ENCODE data around the gene NUTF2.

Gene NUTF2

GRCh38 chr16:67837811-67838210 is 8.9 kb upstream of the NUTF2 start:
- DNase-seq (ENCODE audit: low read depth) = no peak

GRCh38 chr16:67841198-67841815 is 5.4 kb upstream of the NUTF2 start:
- no peak for DNase-seq (ENCODE audit: low read depth)

- DNase-seq (ENCODE audit: low read depth) = peak; percentile 87
Observed at GRCh38 chr16:67841816-67842508, 4.8 kb upstream of the NUTF2 start, which contains the start of gene THAP11. Gene THAP11, plus strand, starts transcription at chr16:67842320. Its CDS starts 235 bp downstream, at chr16:67842555.

- peak; percentile 27 for DNase-seq (ENCODE audit: low read depth)
Observed at GRCh38 chr16:67842509-67843342, 4.0 kb upstream of the NUTF2 start.

DNA sequence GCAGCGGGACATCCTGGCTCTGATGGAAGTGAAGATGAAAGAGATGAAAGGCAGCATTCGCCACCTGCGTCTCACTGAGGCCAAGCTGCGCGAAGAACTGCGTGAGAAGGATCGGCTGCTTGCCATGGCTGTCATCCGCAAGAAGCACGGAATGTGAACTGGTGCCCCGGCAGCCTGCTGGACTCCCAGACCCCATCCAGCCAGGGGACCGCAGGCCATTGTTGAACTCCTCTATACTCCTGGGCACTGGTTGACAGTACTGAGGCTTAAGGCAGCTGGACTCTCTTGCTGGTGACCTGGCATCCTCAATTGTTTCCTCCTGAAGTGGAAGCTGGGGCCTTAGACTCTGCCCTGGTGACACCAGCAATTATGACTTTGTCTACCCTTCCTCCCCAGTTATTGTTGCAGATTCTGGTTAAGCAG is 3.4 kb upstream of the NUTF2 start:
- no peak for DNase-seq (ENCODE audit: low read depth)

DNA sequence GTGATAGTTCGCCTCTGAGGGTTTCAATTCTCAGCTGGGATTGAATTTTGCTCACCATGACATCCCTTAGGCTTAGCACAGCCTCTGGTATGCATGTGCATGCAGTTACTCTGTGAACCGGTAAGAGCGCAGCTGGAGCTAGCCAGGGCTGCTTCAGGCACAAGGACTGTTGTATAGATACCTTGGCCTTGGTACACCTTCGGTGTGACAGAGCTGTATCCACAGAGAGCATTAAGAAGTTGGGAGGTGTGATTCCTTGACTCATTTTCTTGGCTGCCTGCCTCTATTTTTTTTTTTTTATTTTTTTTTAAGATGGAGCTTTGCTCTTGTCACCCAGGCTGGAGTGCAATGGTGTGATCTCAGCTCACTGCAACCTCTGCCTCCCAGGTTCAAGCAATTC is 2.2 kb upstream of the NUTF2 start:
- no peak for DNase-seq (ENCODE audit: low read depth)

GRCh38 chr16:67845291-67846062 is 1.3 kb upstream of the NUTF2 start:
- no peak for DNase-seq (ENCODE audit: low read depth)

DNA sequence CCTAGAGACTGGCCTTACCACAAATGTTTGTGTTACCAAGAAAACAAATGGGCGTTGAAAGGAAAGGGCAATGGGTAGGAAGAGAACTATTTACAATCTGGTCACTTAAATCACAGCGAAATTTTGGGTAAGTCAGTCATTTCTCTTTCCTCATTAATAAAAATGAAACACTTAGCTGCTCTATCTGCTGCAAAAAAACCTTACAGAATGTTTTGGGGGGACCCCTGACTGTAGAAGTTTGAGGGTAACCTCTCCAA is 742 bp upstream of the NUTF2 start:
- DNase-seq (ENCODE audit: low read depth) = no peak

DNA sequence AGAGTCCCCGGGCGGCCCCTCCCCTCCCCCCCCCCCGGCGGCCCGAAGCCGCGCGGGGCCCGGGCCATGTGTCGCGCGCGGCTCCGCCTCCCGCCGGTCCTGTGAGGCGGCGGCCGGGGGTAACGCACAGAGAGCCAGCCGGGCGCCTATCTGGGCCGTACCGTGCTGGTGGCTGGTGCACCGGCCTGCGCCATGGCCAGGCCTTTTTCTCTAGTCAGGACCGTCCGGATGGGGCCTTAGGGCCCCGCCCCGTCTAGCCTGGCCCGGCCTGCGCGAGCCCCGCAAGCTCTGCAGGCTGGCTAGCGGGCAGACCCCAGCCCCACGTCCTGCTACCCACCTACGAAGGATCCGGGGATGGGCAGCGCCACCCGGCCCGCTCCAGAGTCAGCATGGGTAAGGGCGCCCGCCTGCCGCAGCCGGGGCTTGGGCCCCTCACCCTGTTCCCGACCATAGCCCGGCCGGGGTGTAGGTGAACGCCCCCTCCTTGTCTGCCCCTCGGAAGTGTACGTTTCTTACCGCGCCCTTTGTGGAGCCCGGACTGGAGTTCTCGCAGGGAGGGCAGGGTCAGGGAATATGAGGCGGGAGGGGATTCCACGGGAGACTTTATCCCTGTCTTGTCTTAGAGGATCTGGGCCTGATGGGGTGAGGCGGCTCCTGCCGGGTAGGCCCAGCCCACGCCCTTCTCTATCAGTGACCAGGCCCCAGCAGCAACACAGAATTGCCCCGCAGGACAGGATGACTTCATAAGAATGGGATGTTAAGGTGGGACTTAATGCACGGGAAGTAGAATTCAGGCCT is 530 bp downstream of the NUTF2 start, which contains the start of gene CENPT:
CENPT (minus strand) TSS at position 630 of the 798 bp plus-strand sequence. CDS start 13,834 bp downstream, outside the sequence.
- no peak for DNase-seq (ENCODE audit: low read depth)

DNA sequence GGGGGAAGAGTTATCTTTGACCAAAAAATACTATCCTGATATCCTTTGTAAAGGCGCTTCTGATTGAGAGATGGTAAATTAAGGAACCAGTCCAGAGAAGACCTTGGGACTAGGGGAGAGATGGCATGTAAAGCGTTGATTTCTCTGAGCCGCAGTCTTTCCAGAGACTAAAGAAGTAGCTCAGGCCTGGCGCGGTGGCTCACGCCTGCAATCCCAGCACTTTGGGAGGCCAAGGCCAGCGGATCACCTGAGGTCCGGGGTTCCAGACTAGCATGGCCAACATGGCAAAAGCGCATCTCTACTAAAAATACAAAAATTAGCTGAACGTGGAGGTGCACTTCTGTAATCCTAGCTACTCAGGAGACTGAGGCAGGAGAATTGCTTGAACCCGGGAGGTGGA is 1.4 kb downstream of the NUTF2 start:
- no peak for DNase-seq (ENCODE audit: low read depth)

DNA sequence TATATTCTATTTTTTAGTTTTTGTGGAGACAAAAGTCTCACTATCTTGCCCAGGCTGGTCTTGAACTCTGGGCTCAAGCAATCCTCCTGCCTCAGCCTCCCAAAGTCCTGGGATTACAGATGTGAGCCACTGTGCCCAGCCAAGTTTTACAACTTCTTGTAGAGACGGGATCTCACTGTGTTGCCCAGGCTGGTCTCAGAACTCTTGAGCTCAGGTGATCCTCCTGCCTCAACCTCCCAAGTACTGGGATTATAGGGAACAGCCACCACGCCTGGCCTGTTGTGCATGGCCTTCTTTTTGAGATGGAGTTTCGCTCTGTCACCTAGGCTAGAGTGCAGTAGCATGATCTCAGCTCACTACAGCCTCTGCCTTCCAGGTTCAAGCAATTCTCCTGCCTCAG is 6.9 kb downstream of the NUTF2 start:
- DNase-seq (ENCODE audit: low read depth) = no peak

DNA sequence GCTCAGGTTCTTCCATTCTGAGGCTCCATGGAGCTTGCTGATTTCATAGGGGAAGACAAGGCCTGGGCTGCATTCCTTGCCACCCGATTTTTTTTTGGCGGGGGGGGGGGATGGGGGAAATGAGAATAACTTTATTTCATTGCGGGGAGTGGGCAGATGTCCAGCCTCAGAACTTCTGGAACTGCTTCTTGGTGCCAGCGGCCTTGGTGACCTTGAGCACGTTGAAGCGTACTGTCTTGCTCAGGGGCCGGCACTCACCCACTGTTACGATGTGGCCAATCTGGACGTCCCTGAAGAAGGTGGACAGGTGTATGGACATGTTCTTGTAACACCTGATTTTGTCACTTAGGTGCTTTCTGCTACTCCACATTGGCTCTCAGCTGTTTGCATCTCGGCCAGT is 9.1 kb downstream of the NUTF2 start:
- DNase-seq (ENCODE audit: low read depth) = no peak

- no peak for DNase-seq (ENCODE audit: low read depth)
Observed at GRCh38 chr16:67856927-67857546, 10.3 kb downstream of the NUTF2 start.

DNA sequence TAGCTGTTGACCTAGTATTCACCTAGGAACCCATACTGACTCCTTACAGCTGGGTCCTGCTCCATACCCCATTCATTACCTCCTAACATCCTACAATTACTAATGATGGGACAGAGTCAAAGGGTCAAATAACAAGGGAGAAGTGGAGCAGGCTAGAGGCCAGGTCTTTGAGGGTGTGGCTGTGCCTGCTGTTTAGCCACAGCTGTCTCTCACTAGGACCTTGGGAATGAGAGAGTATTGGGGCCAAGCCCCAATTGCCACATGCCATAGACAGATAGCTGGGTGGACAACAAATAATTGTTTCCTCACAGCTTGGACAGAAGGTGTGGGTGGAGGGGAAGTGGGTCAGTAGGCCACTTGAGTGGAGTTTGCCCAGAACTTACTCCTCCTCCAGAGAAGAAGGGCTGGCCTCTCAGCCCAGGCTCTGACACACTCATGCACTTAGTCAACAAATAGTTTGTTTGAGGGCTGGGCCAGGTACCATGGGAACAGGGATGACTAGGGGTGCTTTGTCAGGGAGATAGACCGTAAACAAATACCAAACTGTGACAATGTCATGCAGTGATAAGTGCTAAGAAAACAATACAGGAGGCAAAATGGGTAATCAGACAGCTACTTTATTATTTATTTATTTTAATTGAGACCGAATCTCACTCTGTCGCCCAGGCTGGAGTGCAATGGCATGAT is 11.0 kb downstream of the NUTF2 start:
- DNase-seq (ENCODE audit: low read depth) = no peak

GRCh38 chr16:67858500-67858899 is 11.8 kb downstream of the NUTF2 start:
- DNase-seq (ENCODE audit: low read depth) = no peak

DNA sequence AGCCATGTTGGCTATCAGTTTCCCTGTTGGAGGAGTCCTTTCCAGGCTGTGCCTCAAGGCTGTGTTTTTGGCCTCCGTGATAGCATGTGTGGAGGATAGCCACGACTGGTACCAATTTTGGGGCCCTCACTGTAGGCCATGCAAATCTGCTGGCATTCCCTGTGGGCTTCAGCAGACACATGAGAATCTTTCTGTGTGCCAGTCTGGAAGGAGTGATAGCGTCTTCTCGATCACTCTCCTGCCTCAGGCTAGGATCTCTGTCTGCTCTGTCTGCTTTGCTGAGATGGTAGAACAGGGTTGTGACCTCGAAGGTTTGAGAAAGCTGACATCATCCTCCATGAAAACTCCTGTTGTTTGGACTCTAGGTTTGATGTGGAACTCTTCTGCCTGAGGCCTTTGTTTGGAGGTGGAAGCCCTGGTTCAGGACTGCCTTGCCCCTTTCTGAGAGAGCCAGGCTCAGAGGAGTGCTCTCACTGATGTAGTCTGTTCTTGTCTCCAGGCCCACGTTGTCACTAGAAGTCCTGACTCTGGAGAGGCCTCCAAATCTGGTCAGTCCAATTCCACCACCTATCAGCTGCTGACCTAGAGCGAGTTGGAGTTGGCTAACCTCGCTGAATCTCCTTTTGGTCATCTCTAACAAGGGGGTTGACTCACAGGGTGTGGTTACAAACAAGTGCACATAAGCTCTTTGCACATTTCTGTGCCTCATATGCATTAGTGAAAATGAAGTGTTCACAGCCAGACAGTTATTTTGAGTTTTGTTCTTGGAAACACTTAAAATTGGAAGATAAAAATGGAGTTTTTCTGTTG is 14.1 kb downstream of the NUTF2 start:
- no peak for DNase-seq (ENCODE audit: low read depth)

DNA sequence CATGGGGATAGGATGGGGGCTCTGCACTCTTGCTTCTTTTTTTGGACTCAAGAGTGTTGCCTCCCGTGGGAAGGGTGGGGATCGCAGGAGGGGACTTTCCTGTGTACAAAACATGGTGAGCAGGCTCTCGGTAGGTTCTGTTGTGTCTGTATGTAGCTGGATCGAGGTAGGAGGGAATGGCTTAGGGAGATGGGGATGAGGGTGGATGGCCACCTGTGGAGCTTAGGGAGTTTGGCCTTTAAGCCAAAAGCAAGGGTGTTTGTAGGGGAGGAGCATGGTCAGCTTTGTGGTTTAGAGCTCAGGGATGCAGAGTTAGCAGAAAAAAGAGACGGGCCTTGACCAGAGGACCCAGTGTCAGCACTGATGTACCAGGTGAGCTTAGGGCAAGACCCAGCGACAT is 15.1 kb downstream of the NUTF2 start:
- DNase-seq (ENCODE audit: low read depth) = no peak

GRCh38 chr16:67862623-67863583 is 16.2 kb downstream of the NUTF2 start:
- DNase-seq (ENCODE audit: low read depth) = no peak
